Left kidney (tissue), 2 donors: Measurements from ENCODE around the gene C22orf15. TPM values are rescaled to one million over a fixed set of nuclear protein-coding genes. Genes with fewer than 3 reads are reported as not detected.
A peak's percentile ranks its signal among the peaks of the same experiment; 100 is the strongest.

Source experiments
- DNase-seq: peaks from one replicate; pipeline ENCODE4 v3.0.0-alpha.2; 2013
- polyA plus RNA-seq: library from polyadenylated mRNA; unstranded; fragments of 120-200 nt; gene quantifications from one replicate; pipeline ENCODE4 v1.2.1, GENCODE V29; 2013; ENCODE audit not compliant: insufficient read length

The C22orf15 gene
- polyA plus RNA-seq, 1 donor, result 2.7 TPM

DNA sequence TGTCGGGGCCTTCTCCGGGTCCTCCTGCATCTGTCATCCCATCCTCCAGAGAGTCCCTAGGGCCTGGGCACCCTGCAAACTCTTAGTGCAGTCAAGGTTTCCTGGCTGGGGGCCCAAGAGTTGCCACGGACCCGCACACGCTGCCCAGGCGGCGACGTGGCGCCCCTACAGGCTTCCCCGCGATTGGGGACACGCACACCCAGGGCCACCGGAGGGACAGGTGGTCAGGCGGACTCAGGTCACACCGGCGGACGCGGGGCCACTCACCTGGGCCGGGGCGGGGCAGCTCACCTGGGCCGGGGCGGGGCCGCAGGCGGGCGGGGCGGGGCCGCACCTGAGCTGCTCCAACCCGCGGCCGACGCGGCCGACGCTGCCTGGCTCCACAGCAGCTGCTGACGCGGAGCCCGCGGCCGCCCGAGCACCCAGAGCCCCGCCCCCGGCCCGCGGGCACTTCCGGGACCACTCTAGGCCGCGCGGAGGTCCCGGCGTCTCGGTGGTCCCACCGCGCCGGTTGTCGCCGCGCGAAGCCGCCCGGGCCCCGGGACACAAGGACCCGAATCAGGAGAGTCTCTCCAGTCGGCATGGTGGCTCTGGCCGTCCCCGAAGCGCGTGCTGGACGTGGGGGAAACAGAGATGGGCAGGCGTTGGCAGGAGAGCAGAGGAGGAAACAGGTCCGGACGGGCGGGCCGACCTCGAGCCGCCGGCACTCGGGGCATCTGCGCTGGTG is 11.9 kb upstream of the C22orf15 start, which contains the start of gene ZNF70:
ZNF70 (minus strand) TSS at position 399 of the 727 bp plus-strand sequence. CDS start 5,972 bp downstream, outside the sequence.
- DNase-seq, result peak; percentile 85

DNA sequence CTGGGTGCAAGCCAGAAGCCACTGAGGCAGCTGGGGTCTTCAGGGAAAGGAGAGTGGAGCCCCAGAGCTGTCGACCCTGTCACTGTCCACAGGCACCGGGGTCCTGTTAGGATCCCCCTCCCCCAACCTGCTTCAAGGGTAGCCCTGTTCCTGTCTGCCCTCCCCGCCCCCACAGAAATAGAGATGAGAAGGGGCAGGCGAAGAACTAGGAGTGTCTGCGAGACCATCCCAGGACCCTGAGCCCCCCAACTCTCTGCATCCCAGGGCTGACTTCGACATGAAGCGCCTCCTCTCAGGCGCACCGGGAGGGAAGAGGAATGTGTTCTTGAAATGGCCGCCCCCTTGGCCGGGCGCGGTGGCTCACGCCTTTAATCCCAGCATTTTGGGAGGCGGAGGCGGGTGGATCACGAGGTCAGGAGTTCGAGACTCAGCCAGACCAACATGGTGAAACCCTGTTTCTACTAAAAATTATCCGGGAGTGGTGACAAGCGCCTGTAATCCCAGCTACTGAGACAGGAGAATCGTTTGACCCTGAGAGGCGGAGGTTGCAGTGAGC is 11.3 kb upstream of the C22orf15 start:
- DNase-seq, result no peak

DNA sequence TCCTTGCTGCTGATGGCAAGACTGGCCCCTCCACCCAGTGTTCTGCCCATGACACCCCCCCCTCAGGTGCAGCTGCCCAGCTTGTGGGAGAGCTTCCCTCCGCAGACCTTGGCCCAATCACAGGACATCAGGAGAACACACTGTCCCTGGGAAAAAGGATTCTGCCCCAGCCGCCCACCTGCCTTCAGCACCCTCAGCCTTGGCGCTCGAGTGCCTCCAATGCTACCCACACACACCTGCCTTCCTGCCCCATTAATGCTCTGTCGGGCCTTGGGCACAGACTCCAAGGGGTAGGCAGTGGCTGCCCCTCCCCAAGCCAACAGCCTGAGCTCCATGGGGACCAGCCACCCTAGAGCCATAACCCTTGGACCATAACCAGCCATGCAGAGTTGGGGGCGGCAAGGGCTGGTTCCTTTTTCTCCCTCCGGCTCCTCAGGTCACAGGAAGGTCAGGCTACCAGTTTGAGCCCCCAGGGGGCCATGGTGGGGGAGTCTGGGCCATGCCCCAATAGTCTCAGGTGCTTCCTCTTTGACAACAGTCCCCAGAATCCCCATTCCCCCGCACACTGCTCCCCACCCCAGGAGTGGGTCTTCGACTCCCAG is 10.6 kb upstream of the C22orf15 start:
- DNase-seq, result no peak

DNA sequence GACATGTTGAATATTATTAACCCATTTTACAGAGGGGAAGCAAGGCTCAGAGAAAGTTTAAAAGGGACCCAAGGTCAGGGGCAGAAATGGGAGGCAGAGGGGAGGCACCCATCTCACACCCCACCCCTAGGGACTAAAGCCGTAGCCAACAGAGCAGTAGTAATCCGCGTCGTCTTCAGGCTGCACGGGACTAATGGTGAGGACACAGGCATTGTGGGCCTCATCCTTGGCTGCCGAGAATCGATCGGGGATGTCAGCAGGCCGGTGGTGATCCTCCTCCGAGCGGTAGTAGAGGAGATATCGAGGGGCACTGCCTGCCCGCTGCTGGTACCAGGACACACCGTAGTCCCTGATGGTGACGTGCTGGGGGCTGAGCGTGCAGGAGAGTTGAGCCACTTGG is 10.0 kb upstream of the C22orf15 start:
- DNase-seq, result no peak

DNA sequence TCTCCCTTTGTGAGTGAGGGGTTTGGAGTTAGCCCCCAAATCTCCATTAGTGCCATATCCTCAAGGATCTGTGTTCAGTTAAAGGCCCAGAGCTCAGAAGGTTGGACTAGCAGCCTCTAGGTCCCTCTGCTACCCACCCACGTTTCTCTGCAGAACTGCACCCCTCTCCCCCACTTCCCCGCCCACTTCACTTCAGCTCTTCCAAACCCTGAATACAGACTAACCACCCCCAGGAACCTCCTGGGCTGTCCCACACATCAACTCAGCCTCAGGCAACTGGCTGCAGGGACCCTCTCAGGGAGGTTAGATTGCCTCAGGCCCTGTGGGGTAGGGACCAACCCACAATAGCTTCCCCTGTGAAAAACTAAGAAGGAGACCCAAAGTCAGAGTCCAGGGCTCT is 9.4 kb upstream of the C22orf15 start:
- no peak for DNase-seq

DNA sequence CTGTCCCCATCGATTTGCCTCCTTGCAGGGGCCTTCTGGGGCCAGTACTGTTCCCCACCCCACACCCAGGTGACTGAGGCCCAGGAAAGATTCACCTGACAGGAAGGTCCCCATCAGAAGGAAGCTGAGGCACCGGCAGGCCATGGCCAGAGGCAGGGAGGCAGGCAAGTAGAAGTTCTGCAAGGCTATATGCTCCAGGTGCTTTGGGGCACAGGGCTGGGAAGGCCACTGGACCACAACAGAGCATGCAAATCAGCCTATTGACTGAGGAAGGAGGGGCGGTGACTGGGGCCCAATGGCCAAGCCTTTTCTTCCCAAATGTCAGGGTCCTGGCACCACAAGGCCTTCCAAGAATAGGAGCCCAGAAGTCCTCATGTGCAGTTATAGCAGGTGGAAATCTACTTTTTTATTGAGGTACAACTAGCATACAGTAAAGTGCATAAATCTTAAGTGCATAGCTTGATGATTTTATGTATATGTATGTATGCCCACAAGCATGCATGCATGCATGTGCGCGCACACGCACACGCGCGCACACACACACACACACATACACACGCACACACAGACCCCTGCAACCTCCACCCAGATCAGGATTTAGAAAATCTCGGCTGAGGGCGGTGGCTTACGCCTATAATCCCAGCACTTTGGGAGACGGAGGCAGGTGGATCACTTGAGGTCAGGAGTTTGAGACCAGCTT is 8.4 kb upstream of the C22orf15 start, which contains the start of gene VPREB3:
VPREB3 (minus strand) TSS at position 206 of the 700 bp plus-strand sequence; CDS start at position 144, 62 bp downstream.
- no peak for DNase-seq

DNA sequence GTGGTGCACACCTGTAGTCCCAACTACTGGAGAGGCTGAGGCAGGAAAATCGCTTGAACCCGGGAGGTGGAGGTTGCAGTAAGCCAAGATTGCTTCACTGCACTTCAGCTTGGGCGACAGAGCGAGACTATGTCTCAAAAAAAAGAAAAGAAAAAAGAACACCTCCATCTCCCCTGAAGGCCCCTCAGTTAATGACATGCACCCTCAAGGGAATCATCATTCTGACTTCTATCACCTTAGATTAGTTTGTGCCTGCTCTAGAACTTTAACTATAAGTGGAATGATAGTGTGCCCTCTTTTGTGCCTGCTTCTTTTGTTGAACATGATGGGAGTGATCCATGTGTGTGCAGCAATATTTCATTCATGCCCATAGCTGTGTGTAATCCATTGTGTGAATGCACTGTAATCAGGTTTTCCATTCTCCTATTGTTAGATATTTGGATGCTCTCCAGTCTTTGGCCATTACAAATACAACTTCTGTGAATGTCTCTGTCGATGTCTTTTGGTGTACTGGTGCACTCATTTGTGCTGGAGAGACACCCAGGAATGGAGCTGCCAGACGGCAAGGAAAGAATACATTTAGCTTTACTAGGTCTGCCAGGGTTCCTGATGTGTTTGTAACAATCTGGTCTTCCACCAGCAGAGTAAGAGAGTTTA is 7.7 kb upstream of the C22orf15 start:
- DNase-seq, result no peak

DNA sequence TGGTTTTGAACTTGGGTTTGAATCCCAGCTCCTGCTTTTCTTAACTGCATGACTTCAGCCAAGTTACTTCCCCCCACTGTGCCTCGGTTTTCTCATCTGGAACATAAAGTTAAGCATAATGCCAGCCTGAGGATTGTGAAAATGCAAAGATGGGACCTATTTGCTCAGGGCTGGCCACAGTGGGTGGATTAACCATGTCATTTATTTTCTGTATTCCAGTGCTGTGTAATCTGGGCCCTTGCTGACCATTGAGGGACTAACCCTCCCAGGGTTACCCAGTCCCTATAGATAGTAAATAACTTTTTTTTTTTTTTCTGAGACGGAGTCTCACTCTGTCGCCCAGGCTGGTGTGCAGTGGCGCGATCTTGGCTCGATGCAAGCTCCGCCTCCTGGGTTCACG is 7.1 kb upstream of the C22orf15 start:
- no peak for DNase-seq

DNA sequence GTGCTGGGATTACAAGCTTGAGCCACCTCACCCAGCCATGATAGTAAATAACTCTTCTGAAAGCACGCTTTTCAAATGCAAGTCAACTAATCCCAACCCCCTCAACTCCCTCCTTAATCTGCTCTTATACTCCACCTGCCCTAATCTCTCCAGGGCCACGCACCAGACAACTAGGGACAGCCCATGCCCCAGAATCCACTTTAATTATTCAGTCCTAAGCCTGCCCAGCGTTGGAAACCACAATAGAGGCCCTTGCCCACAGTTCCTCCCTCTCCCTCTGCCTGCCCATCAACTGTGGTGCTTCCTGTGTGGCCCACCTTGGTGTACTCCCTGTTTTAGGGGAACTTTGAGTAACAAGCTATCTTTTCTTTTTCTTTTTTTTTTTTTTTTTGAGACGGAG is 5.9 kb upstream of the C22orf15 start:
- DNase-seq, result no peak

DNA sequence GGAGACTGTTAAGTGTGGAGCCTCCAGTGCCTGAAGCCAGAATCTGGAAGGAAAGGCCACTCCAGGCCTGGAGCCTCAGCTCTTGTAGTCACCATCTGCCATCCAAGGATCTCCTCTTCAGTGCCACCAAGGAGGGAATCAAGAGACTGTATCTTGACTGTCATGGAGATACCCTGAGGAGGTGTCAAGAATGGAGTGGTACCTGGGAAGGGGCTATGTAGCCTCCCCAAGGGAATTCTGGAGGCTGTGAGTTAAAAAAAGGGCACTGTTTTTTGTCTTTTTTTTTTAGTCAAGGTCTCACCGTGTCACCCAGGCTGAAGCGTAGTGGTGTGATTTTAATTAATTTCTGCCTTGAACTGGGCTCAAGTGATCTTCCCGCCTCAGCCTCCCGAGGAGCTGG is 3.2 kb upstream of the C22orf15 start:
- no peak for DNase-seq

DNA sequence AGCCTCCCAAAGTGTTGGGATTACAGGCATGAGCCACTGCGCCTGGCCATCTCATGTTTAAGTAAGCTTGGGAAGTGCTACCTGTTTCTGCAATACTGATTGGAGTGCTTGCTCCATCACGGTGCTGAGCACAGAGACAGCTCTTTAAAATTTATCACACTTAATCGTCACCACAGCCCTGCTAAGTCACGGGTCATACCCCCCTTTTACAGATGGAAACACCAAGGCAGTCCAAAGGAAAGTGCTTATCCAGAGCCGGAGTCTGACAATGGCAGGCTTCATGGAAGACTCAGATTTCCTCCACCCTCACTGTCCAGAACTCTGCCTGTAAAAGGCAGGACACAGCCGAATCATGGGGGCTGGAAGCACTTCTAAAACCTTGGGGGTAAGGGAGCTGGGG is 2.7 kb upstream of the C22orf15 start:
- no peak for DNase-seq

DNA sequence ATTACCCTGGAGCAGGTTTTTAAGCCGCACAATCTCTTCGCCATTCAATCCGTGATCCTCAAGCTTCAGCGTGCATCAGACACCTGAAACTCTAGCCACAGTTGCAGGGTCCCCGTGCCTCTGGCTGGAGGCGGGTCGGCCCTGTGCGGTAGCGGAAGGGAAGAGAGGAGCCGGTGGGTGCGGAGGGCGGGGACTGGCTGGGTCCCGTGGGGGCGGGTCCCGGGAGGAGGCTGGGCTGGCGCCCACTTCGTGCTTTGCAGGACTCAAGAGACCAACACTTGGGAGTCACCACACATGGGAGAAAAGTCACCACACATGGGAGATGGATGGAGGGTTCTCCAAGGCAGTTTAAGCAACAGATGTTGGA is 772 bp downstream of the C22orf15 start:
- DNase-seq, result no peak

DNA sequence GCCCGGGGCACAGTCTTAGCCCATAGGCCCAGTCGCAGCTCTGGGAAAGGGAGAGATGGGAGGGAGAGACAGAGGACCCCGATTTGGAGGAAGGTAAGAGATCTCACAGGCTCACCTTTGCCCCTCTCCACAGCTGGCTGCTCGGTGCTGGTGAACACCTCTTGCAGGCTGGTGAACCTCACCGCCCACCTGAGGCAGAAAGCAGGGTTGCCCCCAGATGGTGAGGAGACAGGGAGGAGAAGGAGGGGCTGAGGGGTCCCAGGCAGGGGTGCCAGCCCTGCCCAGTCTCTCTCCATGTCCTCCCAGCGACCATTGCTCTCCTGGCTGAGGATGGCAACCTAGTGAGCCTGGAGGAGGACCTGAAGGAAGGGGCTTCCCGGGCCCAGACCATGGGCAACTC is 1.2 kb downstream of the C22orf15 start:
- DNase-seq, result no peak

DNA sequence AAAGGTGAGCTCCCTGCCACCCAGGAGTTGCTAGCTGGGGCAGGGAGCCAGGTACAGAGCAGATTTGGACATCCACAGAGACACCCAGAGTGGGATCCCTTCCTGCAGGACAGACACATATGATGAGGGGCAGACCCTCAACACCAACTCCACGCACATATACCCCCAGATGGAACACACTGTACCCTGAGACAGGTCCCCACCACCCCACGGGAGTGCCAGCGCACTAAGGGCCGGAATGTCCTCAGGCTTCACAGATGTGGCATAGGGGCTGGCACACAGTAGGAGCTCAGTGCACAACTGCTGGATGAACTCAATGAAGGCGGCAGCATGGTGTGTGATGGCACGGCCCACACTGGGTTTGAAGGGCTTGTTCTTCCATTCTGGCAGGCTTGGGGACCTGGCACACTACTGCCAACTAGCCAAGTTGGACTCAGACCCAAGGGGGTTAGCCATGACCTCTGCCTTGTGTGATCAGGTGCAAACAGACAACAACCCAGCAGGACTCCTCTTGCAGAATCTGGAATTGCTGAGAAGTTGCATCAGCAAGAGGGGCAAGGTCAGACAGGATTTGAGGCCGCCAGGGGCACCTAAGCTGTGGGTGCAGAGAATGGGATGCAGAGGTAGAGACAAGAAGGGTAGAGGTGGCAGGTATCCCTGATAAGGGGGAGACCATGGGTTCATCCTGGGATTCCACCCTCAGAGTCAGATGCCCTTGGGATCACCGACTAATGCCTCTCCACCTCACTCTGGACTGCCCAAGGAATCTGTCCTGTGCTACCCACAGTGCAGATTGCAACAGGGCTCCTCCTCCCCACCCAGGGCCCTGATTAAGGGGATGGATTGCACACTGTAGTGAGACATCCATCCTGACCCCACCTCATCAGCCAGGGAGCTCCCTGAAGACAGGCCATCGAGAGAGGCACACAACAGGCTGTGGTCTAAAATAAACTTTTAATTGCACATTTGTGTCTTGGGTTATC is 2.4 kb downstream of the C22orf15 start:
- DNase-seq, result no peak

DNA sequence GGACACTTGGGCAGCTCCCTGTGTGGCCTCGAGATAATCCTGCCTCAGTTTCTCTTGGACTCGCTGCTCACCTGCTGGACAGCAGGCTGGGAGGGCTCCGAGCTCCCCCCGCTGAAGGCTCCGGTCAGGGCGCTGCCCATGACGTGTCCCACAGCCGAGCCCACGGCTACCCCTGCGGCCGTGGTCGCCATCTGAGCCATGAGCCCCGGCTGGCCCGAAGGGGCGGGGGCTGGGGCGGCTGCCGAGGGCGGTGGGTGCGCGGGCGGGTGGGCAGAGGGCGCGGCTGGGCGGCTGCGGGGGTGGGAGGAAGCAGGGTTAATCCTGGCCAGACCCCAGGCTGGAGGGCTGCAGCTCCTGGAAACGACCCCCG is 4.5 kb downstream of the C22orf15 start:
- no peak for DNase-seq

DNA sequence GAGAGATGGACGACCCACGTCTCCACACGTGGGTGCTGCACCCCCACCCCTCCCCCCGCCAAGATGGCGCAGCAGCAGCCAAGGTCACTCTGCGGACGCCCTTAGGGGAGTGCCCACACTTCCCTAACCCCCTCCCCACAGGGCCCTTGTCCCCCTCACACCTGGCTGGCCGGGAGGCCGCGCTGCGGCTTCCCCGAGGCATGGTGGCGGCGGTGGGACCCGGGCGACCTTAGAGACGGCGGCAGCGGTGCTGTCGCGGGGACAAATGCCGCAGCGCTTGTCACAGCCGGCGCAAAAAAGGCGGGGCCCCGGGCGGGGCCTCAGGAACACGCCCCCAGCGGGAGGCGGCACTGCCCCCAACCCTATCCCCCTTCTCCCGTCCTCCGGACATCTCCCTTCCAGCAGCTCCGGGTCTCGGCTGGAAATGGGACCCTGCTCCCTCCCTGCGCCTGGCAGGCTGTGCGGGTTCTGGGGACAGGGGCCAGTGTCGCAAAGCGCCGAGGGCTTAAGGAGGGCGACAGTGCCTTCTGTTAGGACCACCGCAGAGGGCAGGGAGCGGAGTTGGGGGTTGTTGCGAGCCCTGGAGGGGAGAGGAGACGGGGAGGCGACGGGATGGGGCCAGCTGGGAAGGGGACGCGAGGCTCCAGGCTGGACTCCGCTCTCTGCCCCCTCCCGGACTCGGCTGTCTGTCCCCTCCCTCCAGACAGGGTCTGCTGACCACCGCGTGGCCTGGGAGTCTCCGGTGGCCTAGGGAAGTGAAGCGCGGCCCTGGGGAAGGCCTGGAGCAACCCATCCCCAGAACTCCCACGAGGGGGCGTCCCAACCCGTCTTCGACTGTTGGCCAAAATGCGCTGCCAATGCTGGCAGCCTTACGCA is 5.1 kb downstream of the C22orf15 start, which contains the start of gene CHCHD10:
CHCHD10 (minus strand) TSS at position 300 of the 876 bp plus-strand sequence; CDS start at position 202, 98 bp downstream.
- peak; percentile 87 for DNase-seq

DNA sequence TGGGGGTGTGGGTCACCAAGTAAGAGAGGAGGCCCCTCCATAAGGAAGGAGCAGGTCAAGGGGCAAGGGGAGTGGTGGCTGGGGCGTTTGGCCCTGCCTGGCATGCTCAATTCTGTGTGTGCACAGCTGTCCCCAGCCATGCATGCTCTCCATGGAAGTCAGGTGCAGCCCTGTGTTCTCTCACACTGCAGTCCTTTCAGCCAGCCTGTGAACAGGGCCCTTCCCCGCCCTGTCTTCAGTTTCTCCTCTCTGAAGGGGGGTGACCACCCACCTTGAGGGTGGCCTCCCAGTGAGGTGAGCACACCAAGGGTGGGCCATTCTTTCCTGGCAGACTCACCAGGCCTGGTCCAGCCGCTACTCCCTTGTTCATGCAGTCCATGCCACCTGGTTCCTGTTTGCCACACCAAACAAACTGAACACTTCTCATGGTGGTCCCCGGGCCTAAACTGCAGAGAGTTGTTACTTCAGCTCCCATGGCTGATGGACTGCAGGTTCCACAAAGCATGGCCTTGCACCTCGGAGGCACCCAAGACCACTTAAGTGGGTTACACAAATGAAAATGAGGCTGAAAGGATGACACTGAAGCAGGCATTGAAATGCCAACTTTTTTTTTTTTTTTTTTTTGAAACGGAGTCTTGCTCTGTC is 6.7 kb downstream of the C22orf15 start:
- DNase-seq, result no peak

DNA sequence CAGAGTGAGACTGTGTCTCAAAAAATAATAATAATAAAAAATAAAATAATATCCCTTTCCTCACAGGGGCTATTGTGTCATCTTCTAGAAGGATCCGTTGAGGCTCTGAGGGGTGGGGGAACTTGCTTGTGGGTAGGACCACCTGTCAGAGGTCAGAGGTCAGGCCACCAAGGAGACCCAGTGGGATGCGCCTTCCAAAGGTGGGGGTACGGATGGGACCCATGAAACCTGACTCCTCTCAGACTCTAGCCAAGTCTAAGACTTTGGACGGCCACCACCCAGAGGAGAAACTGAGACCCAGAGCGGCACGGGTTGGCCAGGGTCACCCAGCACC is 9.5 kb downstream of the C22orf15 start:
- DNase-seq, result no peak

DNA sequence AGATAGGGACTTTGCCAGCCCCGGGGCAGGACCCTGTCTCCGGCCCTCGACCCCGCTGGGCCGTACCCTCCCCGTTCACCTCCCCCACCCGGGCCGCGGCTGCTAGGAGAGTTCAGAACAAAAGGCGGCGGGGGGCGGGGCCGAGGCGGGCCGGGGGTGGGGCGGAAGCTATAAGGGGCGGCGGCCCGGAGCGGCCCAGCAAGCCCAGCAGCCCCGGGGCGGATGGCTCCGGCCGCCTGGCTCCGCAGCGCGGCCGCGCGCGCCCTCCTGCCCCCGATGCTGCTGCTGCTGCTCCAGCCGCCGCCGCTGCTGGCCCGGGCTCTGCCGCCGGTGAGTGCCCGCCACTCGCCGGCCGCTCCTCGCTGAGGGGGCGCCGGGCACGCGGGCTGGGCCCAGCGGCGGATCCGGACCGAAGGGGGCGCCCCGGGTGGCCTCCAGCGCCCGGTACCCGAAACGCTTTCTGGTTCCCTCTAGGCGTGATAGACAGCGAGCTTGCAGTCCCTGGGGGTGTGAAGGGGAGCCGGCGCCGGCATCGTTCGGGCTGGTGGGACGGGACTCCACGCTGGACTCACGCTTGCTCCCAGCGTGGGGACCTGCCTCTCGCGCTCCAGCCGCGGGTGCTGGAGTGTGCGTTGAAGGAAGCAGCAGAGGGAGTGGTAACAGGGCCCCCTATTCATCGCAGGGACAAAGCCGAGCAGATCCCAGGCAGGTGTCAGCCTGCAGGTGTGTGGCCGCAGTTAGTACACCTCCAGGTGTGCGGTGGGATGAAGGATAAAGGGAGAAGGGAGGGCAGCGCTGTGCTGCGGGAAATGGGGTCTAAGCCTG is 10.1 kb downstream of the C22orf15 start, which contains the start of gene MMP11:
MMP11 (plus strand) TSS at position 201 of the 825 bp plus-strand sequence; CDS start at position 223, 22 bp downstream.
- peak; percentile 57 for DNase-seq
